ENCODE measurements around the gene FLVCR2.

- TF ChIP-seq CTCF (IDR thresholded peaks at IDR 0.05; ENCODE audit: poor library complexity, severe bottlenecking), result no peak
- no peak for TF ChIP-seq EP300 (conservative IDR thresholded peaks at IDR 0.05; ENCODE audit: poor library complexity, severe bottlenecking)
- no peak for TF ChIP-seq REST (IDR thresholded peaks at IDR 0.05; ENCODE audit: borderline replicate concordance)
- TF ChIP-seq POLR2AphosphoS5 (IDR thresholded peaks at IDR 0.05), result no peak
- TF ChIP-seq EZH2 (IDR thresholded peaks at IDR 0.05; ENCODE audit: borderline replicate concordance, insufficient read depth, low read length, poor library complexity, severe bottlenecking), result no peak
- no peak for TF ChIP-seq TAF1 (IDR thresholded peaks at IDR 0.05; ENCODE audit: low read depth)
- TF ChIP-seq RAD21 (conservative IDR thresholded peaks at IDR 0.05), result no peak
- TF ChIP-seq MXI1 (conservative IDR thresholded peaks at IDR 0.05; ENCODE audit: poor library complexity, severe bottlenecking), result no peak
- TF ChIP-seq SMC3 (conservative IDR thresholded peaks at IDR 0.05; ENCODE audit: poor library complexity), result no peak
These were observed 30.7 kb downstream of the FLVCR2 start for GRCh38 chr14:75609116-75609515.

Data from neural cell (in vitro differentiated cells).